GM18499 (cell line): ENCODE measurements around the gene BACH2.

Source experiments
- ATAC-seq: cut with Tn5 transposase; IDR thresholded peaks from one replicate; pipeline ENCODE4 v1.9.1; 2021; ENCODE audit warnings: moderate number of reproducible peaks; ENCODE audit not compliant: insufficient read depth, unreplicated experiment

BACH2 gene

GRCh38 chr6:90190131-90190530 lies 106.5 kb downstream of the BACH2 start:
- no peak for ATAC-seq

- no peak for ATAC-seq
Observed at GRCh38 chr6:90187437-90188121, 109.1 kb downstream of the BACH2 start.

DNA sequence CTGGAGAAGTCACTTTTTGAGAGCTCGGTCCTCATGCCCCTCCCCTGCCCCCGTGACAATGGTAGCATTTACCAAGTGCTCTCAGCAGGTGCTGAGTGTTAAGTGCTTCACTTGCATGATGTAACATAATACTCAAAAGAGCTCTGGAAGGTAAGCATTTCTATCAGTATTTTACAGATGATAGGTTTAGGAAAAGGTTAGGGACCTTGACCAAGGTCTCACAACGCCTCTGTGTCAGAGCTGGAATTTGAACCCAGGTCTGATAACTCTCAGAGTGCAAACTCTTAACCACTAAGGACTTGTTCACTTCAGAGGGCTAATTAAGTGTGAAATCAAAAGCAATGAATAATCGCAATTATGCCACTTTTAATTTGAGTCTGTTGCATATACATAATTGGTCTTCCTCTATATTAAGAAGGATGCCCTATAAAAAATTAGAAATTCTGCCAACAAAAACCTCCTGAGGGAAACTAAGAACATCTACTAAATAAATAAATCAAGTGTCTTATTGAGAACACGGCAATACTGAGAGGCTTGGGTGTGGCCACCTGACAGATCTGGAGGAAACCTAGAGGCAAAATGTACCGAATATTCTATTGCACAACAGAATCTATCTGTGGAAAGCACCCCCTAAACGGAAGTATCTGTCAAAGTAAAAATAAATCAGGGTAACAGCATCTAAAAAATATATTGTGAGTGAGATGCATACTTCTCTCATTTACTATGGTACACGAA lies 109.8 kb downstream of the BACH2 start:
- no peak for ATAC-seq

- ATAC-seq, result no peak
Observed at GRCh38 chr6:90186026-90186425, 110.6 kb downstream of the BACH2 start.

GRCh38 chr6:90184334-90185298 lies 112.0 kb downstream of the BACH2 start:
- ATAC-seq, result no peak

- ATAC-seq, result no peak
Observed at GRCh38 chr6:90183587-90184333, 112.9 kb downstream of the BACH2 start.

GRCh38 chr6:90180526-90180925 lies 116.1 kb downstream of the BACH2 start:
- no peak for ATAC-seq

DNA sequence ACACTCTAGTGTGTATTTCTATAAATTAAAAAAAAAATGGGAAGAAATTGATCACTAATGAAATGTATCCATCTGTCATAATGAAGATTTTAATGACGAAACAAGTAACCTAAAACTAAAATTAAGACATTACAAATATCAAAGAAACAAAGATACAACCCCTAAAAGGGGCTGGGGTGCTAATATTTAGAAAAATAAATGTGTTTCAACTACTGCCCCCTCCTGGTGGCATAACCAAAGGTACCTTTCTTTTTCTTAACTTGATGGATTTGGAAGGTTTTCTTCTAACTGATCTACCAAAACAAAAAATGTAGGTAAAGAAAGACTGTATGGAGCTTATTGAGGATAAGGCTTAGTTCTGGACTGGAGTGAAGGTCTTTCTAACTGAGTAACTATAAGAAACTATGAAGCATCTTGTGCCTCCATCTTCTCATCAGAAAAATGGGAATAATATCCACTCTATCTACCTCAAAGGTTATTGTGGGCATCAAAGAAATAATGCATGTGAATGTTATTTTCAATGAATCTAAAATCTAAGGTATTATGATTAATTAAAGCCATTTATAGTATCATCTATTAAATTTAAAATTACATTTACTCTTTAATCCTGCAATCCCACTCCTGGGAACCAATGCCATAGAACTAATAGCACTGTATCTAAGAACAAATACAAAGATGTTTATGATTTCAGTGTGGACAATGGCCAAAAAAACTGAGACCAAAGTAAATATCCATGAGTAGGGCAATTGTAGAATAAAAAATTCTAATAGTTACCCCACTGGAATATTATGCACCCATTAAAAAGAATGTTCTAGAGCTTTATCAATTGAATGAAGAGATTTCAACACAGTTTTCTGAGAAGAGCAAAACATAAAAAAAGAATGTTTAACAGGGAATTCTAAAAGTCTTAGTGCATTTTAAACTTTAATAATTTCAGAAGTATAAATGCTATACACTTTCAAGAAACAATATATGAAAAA lies 117.2 kb downstream of the BACH2 start:
- no peak for ATAC-seq

GRCh38 chr6:90178384-90178855 lies 118.2 kb downstream of the BACH2 start:
- ATAC-seq, result no peak

DNA sequence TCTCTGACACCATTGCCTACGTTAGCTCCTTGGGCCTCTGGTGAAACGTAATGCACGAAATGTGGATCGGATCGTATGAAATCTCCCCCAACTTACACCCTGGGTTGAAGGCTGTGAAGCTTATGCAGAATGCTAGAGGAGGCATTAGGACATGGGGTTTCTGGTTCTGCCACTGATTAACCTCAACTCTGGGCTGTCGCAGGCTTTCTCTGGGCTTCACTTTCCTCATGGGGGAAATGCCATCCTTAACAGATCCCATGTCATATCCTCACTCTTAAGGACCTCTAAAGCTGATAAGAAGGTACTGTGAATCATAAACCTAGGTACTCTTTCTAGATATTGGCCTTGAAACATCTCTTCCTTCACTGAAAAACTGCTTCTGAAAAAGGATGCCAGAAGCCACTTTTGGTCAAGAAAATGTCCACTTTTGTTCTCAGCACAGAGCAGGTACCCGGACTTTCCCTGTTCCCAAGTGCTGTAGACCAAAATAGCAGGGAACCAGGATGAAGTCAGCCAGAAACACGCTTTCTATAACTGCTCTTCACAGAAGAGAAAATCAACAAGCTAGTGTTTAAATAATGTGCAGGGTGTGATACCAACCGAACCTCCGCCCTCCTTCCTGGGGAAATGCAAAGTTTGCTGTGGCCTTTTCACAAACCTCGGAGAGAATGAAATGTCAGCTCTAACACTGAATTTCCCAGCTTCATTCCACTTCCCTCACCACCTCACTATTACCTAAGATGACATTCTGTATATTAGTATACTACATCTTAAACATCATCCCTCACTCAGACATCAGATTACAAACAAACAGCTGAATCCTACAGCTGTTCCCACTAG lies 118.9 kb downstream of the BACH2 start:
- no peak for ATAC-seq

DNA sequence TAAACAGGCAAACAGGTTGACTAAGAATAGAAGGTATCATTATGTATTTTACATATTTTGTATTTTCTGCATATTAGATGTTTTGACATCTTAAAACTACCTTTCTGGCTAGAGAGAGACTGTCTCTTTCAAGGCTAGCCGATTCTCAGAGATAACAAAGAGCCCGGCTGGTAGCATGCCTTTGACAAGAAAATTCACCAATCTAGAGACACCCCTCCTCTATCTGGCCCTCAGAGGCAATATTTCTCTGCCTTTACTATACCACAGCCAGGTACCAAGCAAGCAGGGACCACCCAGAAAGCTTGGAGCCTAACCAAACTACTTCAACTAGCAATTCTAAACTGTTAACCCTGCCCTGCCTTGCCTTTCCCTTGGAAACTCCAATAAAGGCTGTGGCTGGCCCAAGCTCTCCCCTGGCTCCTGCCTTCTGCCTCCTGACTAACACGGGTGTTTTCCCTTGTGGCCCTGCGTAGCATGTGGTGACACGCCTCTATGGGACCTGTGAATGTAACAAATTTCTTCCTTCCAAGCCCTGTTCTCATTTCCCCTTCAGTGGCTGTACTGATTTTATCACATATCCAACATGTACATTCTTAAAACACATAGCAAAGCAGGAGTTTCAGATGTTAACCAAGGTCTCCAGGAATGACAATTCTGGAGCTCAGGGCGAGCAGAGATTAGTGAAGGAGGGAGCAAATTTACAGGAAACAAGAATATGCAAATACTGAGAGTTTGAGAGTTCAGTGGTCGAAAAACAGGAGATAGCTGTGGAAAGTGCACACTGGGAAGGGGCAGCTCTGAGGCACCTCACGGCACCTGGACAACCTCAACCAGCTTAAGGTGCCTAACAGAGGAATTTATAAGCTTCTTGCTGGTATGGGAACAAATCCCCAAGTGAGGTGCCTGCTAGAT lies 120.8 kb downstream of the BACH2 start:
- ATAC-seq, result no peak

GRCh38 chr6:90173262-90173925 lies 123.2 kb downstream of the BACH2 start:
- no peak for ATAC-seq

DNA sequence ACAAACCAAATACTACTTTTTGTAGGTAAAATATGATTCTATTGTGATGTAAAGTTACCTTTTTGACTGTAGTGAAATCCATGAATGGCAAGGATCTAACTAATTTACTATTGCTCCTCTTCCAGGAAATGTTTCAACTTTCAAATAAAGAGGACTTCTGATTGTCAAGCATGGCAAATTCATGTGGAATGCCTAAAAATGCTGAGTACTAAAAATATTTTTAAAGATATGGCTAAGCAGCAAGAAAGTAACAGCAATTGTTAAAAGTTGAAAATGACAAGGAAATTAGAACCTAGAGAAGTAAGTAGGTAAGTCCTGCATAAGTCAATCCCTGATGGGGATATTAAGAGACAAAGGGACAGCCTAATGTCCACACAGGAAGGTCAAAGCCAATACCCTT lies 126.0 kb downstream of the BACH2 start:
- ATAC-seq, result no peak

- ATAC-seq, result no peak
Observed at GRCh38 chr6:90169374-90169773, 127.3 kb downstream of the BACH2 start.

- no peak for ATAC-seq
Observed at GRCh38 chr6:90168693-90169131, 127.9 kb downstream of the BACH2 start.
